GM04503 (cell line): ENCODE data around the gene LIPC.

Experiments used
- DNase-seq: peaks from one replicate; pipeline ENCODE4 v3.0.0-alpha.2; 2012; ENCODE audit warnings: low read depth

The LIPC gene

GRCh38 chr15:58495891-58496408, 64.2 kb downstream of the LIPC start:
- DNase-seq, result no peak

- no peak for DNase-seq
These were observed 65.4 kb downstream of the LIPC start for GRCh38 chr15:58497046-58497785.

- peak; percentile 95 for DNase-seq
These were observed 67.2 kb downstream of the LIPC start for GRCh38 chr15:58498821-58499580.

GRCh38 chr15:58501006-58501405, 69.2 kb downstream of the LIPC start:
- no peak for DNase-seq

GRCh38 chr15:58501636-58502188, 69.9 kb downstream of the LIPC start:
- no peak for DNase-seq

GRCh38 chr15:58503139-58504027, 71.6 kb downstream of the LIPC start:
- DNase-seq, result no peak

- no peak for DNase-seq
These were observed 73.0 kb downstream of the LIPC start for GRCh38 chr15:58504674-58505234.

GRCh38 chr15:58505581-58505980, 73.8 kb downstream of the LIPC start:
- peak; percentile 13 for DNase-seq

GRCh38 chr15:58506064-58506490, 74.3 kb downstream of the LIPC start:
- no peak for DNase-seq

GRCh38 chr15:58506783-58507668, 75.2 kb downstream of the LIPC start:
- DNase-seq, result no peak

- no peak for DNase-seq
These were observed 77.8 kb downstream of the LIPC start for GRCh38 chr15:58509556-58509955.

GRCh38 chr15:58510715-58511598, 79.2 kb downstream of the LIPC start:
- DNase-seq, result no peak

- DNase-seq, result no peak
These were observed 79.8 kb downstream of the LIPC start for GRCh38 chr15:58511599-58511987.

- DNase-seq, result no peak
These were observed 80.7 kb downstream of the LIPC start for GRCh38 chr15:58512522-58512921.

- no peak for DNase-seq
These were observed 81.2 kb downstream of the LIPC start for GRCh38 chr15:58513008-58513407.

GRCh38 chr15:58513726-58514336, 82.0 kb downstream of the LIPC start:
- DNase-seq, result peak; percentile 19

- no peak for DNase-seq
These were observed 84.0 kb downstream of the LIPC start for GRCh38 chr15:58515807-58516206.

- DNase-seq, result no peak
These were observed 85.5 kb downstream of the LIPC start for GRCh38 chr15:58517252-58517681.
